Large intestine (tissue), 12 donors: Measurements from ENCODE around the gene CAMK2B. TPM values are rescaled to one million over a fixed set of nuclear protein-coding genes. Genes with fewer than 3 reads are reported as not detected.

ENCODE experiments used
- DNase-seq, 2 donors: peaks; one replicate each; pipeline versions ENCODE4 v3.0.0 to v3.0.0-alpha.2; 2013
- H3K27ac ChIP-seq: one replicate; pipeline ENCODE4 v1.5.1; 2013; ENCODE audit warnings: low read length
- H3K27me3 ChIP-seq: 2 replicates; pipeline ENCODE4 v1.6.1; 2013; ENCODE audit warnings: low read length; ENCODE audit not compliant: control insufficient read depth, insufficient read depth
- H3K36me3 ChIP-seq: 2 replicates; pipeline ENCODE4 v1.6.1; 2013; ENCODE audit warnings: low read length; ENCODE audit not compliant: control insufficient read depth, insufficient read depth
- H3K4me1 ChIP-seq: one replicate; pipeline ENCODE4 v1.6.1; 2013; ENCODE audit warnings: low read length; ENCODE audit not compliant: control insufficient read depth, insufficient read depth
- H3K4me3 ChIP-seq: one replicate; pipeline ENCODE4 v1.5.1; 2013; ENCODE audit warnings: low read length
- H3K9me3 ChIP-seq: one replicate; pipeline ENCODE4 v1.6.1; 2013; ENCODE audit warnings: mild to moderate bottlenecking, low read depth, low read length, moderate library complexity; ENCODE audit not compliant: control insufficient read depth
- WGBS: methylation state at CpG from one replicate; pipeline ENCODE4 v1.1.5; 2013; ENCODE audit warnings: low lambda C conversion rate; ENCODE audit not compliant: insufficient coverage; 5-methylcytosine and 5-hydroxymethylcytosine counted together
- long read RNA-seq, 11 donors: transcript quantifications; one replicate each; lab custom pipeline, GENCODE V29; 2026
- polyA plus RNA-seq: library from polyadenylated mRNA; unstranded; fragments of 120-200 nt; gene quantifications from one replicate; pipeline ENCODE4 v1.2.1, GENCODE V29; 2013

Gene CAMK2B
- 4.4 TPM for polyA plus RNA-seq
- long read RNA-seq, donor 1: 0 reads
- long read RNA-seq, donor 2: 0 reads
- long read RNA-seq, donor 3, partial matches to known transcripts: 0 of 1 reads
- long read RNA-seq, donor 3, other reads (novel, unspliced or antisense): 0 of 1 reads
- long read RNA-seq, donor 4: 0 reads
- long read RNA-seq, donor 5, partial matches to known transcripts: 0 of 1 reads
- long read RNA-seq, donor 5, other reads (novel, unspliced or antisense): 0 of 1 reads
- long read RNA-seq, donor 6, partial matches to known transcripts: 0 of 2 reads
- long read RNA-seq, donor 6, other reads (novel, unspliced or antisense): 0 of 2 reads
- long read RNA-seq, donor 7: 0 reads
- long read RNA-seq, donor 8, partial matches to known transcripts: 0 of 1 reads
- long read RNA-seq, donor 8, other reads (novel, unspliced or antisense): 0 of 1 reads
- long read RNA-seq, donor 9, partial matches to known transcripts: 0 of 1 reads
- long read RNA-seq, donor 9, other reads (novel, unspliced or antisense): 0 of 1 reads
- long read RNA-seq, donor 10, partial matches to known transcripts: 0 of 1 reads
- long read RNA-seq, donor 10, other reads (novel, unspliced or antisense): 0 of 1 reads
- long read RNA-seq, donor 11, partial matches to known transcripts: 0 of 1 reads
- long read RNA-seq, donor 11, other reads (novel, unspliced or antisense): 0 of 1 reads

GRCh38 chr7:44325201-44325671 lies at the start of gene CAMK2B:
CAMK2B (minus strand) TSS chr7:44325594; CDS start chr7:44325421, 173 bp downstream.
- no peaks in the 10 kb centered on the region for H3K4me1 ChIP-seq
- H3K27me3 ChIP-seq: peaks cover 59% of the 10 kb centered on the region
- no peaks in the 10 kb centered on the region for H3K36me3 ChIP-seq
- no CpG with 5 or more reads among the region's 85 CpGs for WGBS
- H3K9me3 ChIP-seq: no peaks in the 10 kb centered on the region
- H3K27ac ChIP-seq: no peak within 1 kb of the TSS
- H3K4me3 ChIP-seq: no peak within 1 kb of the TSS
- DNase-seq: peak in 1 of 2 donors; percentile 35

DNA sequence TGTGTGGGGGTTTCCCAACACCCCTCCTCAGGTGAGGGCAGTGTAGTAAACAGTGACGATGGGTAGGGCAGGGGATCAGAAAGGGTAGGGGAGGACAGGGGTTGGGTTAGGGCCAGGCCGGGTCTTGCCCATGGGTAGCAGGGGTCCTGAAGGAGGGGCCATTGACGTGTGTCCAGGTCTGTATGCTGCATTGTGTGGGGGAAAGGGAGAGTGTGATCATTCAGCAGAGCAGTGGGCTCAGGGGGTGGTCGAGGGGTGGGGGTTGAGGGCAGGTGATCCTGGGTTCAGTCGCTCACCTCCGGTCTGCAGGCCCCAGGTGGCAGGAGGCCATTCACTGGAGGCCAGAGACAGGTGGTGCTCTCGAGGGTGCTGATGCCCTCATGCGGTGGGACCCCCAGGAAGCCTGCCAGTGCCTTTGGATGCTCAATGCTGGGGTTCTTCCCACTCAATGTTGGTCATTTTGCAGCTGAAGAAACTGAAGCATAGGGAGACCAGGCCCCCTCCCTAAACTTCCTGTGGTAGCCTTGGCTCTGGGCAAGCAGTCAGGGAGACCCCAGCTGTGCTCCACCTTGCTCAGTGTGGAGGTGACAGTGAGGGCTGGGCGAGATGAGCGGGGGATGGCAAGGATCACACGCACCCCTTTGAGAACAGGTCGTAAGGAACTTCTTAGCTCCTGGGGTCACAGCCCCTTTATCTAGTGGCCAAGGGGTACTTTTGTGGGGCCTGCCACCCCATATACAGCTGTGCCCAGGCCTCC lies 48.8 kb upstream of the CAMK2B start:
- H3K4me1 ChIP-seq: no peaks in the 10 kb centered on the region
- H3K36me3 ChIP-seq: no peaks in the 10 kb centered on the region
- peaks cover 8% of the 10 kb centered on the region for H3K27me3 ChIP-seq
- no CpG with 5 or more reads among the region's 12 CpGs for WGBS
- no peak for DNase-seq
- H3K27ac ChIP-seq: no peak overlapping the region
- H3K9me3 ChIP-seq: no peaks in the 10 kb centered on the region
- H3K4me3 ChIP-seq: no peak overlapping the region

DNA sequence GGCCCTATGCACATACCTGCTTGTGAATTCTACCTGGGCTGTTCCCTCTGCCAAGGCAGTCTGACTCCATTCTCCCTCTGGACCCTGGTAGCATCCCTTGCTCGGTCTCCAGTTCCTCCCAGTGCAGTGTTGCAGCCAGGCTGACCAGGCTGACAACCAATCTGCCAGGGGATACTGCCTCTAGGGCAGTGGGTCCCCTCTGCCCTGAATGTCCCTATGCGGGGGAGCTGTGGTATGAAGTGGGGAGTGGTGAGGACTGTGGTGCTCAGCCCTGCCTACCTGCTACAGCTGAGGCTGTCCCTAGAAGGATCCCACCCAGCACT lies 48.0 kb upstream of the CAMK2B start:
- no peaks in the 10 kb centered on the region for H3K36me3 ChIP-seq
- H3K27me3 ChIP-seq: peaks cover 8% of the 10 kb centered on the region
- no peak overlapping the region for H3K4me3 ChIP-seq
- no peaks in the 10 kb centered on the region for H3K4me1 ChIP-seq
- DNase-seq: no peak
- H3K9me3 ChIP-seq: no peaks in the 10 kb centered on the region
- WGBS: no CpG with 5 or more reads among the region's 2 CpGs
- H3K27ac ChIP-seq: no peak overlapping the region

- Histone ChIP-seq H3K4me1 (no peaks in the 10 kb centered on the region), H3K4me3 (no peak overlapping the region), H3K27me3 (peaks cover 12% of the 10 kb centered on the region), H3K36me3 (no peaks in the 10 kb centered on the region), H3K9me3 (no peaks in the 10 kb centered on the region), H3K27ac (no peak overlapping the region)
- DNase-seq: no peak
- WGBS: 67% methylated on average over 1 of the region's 5 CpGs
Observed at GRCh38 chr7:44372560-44373417, 47.4 kb upstream of the CAMK2B start.

GRCh38 chr7:44368885-44369284 lies 43.5 kb upstream of the CAMK2B start:
- no peaks in the 10 kb centered on the region for H3K36me3 ChIP-seq
- no peaks in the 10 kb centered on the region for H3K4me1 ChIP-seq
- H3K4me3 ChIP-seq: no peak overlapping the region
- peaks cover 5% of the 10 kb centered on the region for H3K27me3 ChIP-seq
- no peak overlapping the region for H3K27ac ChIP-seq
- no peaks in the 10 kb centered on the region for H3K9me3 ChIP-seq
- no peak for DNase-seq
- no CpG with 5 or more reads among the region's 1 CpG for WGBS

- Histone ChIP-seq H3K4me3 (no peak overlapping the region), H3K36me3 (no peaks in the 10 kb centered on the region), H3K27ac (no peak overlapping the region), H3K27me3 (peaks cover 5% of the 10 kb centered on the region), H3K4me1 (no peaks in the 10 kb centered on the region), H3K9me3 (no peaks in the 10 kb centered on the region)
- no peak for DNase-seq
Observed at GRCh38 chr7:44368455-44368854, 43.1 kb upstream of the CAMK2B start.

- no peaks in the 10 kb centered on the region for H3K9me3 ChIP-seq
- no peak overlapping the region for H3K27ac ChIP-seq
- H3K27me3 ChIP-seq: peaks cover 5% of the 10 kb centered on the region
- no peak for DNase-seq
- H3K4me1 ChIP-seq: no peaks in the 10 kb centered on the region
- no peak overlapping the region for H3K4me3 ChIP-seq
- H3K36me3 ChIP-seq: no peaks in the 10 kb centered on the region
- WGBS: no CpG with 5 or more reads among the region's 5 CpGs
Observed at GRCh38 chr7:44367475-44368043, 42.2 kb upstream of the CAMK2B start.

- Histone ChIP-seq H3K4me3 (no peak overlapping the region), H3K36me3 (no peaks in the 10 kb centered on the region), H3K9me3 (no peaks in the 10 kb centered on the region), H3K27me3 (peaks cover 5% of the 10 kb centered on the region), H3K27ac (no peak overlapping the region), H3K4me1 (no peaks in the 10 kb centered on the region)
- no peak for DNase-seq
- 90% methylated on average over 2 of the region's 4 CpGs for WGBS
Observed at GRCh38 chr7:44366986-44367385, 41.6 kb upstream of the CAMK2B start.

- Histone ChIP-seq H3K4me1 (no peaks in the 10 kb centered on the region), H3K4me3 (no peak overlapping the region), H3K9me3 (no peaks in the 10 kb centered on the region), H3K27me3 (no peaks in the 10 kb centered on the region), H3K36me3 (no peaks in the 10 kb centered on the region), H3K27ac (no peak overlapping the region)
- WGBS: 100% methylated on average over 1 of the region's 2 CpGs
- DNase-seq: no peak
Observed at GRCh38 chr7:44353668-44354067, 28.3 kb upstream of the CAMK2B start.
